Gastrocnemius medialis (tissue), 4 donors: ENCODE data around the gene WDR12.

Experiments
- CTCF ChIP-seq, 5 experiments: fragments of 450-650 bp in 3 of 5; fragments of 200-600 bp in 2 of 5; sonication (generic) in 2 of 5; IDR thresholded peaks in 4 of 5; conservative IDR thresholded peaks in 1 of 5; 1 replicate in 4 of 5; 2 replicates in 1 of 5; pipeline ENCODE4 v1.5.1; 2016 to 2019; ENCODE audit warnings: antibody characterized with exemption in 5 of 5, mild to moderate bottlenecking in 3 of 5, moderate library complexity in 3 of 5
- POLR2A ChIP-seq, 2 donors: fragments of 450-650 bp; IDR thresholded peaks; one replicate each; pipeline ENCODE4 v1.6.1; 2017; ENCODE audit warnings: antibody characterized with exemption in 2 of 2, mild to moderate bottlenecking in 2 of 2, moderate library complexity in 2 of 2

- TF ChIP-seq CTCF (IDR thresholded peaks at IDR 0.05 in 4 of 5, conservative IDR thresholded peaks at IDR 0.05 in 1 of 5) = no peak
- TF ChIP-seq POLR2A (IDR thresholded peaks at IDR 0.05) = no peak
Measured at GRCh38 chr2:202911203-202911511, 316 bp downstream of the WDR12 start.
